H1 (cell line): ENCODE measurements around the gene CACNA1B. TPM values are rescaled to one million over a fixed set of nuclear protein-coding genes. Genes with fewer than 3 reads are reported as not detected.

ENCODE experiments used
- CTCF ChIA-PET: fragments of 300-600 bp; sonication (Branson Sonifier 250); formaldehyde crosslinking; loops from one replicate; lab custom pipeline; 2021; ENCODE audit not compliant: partially characterized antibody; lab: Charles Lee
- POLR2A ChIA-PET: fragments of 300-600 bp; sonication (Branson Sonifier 250); formaldehyde crosslinking; loops from one replicate; lab custom pipeline; 2021; ENCODE audit warnings: inconsistent platforms; ENCODE audit not compliant: partially characterized antibody; lab: Charles Lee
- DNase-seq, 2 experiments: peaks; one replicate each; pipeline versions ENCODE4 v3.0.0 to v3.0.0-alpha.2; 2010 to 2022; ENCODE audit warnings: low spot score in 2 of 2, low read depth in 1 of 2, mixed read lengths in 1 of 2
- FAIRE-seq: peaks from 2 replicates; lab custom pipeline; 2011; peaks lifted over from hg19 to GRCh38; lab: Jason Lieb, UNC
- H2AFZ ChIP-seq: 2 replicates; pipeline ENCODE4 v1.8.1; 2012; ENCODE audit warnings: low read length, inconsistent platforms
- H2AK5ac ChIP-seq: 2 replicates; pipeline ENCODE4 v1.6.1; 2013; ENCODE audit warnings: low read depth, low read length
- H2BK120ac ChIP-seq: replicated peaks from 2 replicates; pipeline ENCODE3; 2013; ENCODE audit warnings: low read depth, low read length, inconsistent platforms
- H2BK12ac ChIP-seq: 2 replicates; pipeline ENCODE4 v1.6.1; 2013; ENCODE audit warnings: low read depth, low read length
- H2BK15ac ChIP-seq: 2 replicates; pipeline ENCODE4 v1.6.1; 2013; ENCODE audit warnings: low read length
- H2BK20ac ChIP-seq: 2 replicates; pipeline ENCODE4 v1.6.1; 2013; ENCODE audit warnings: low read length
- H2BK5ac ChIP-seq: 2 replicates; pipeline ENCODE4 v1.6.1; 2013; ENCODE audit warnings: low read depth, low read length
- H3K14ac ChIP-seq: 2 replicates; pipeline ENCODE4 v1.6.1; 2013; ENCODE audit warnings: inconsistent platforms; ENCODE audit not compliant: insufficient read length
- H3K18ac ChIP-seq: 2 replicates; pipeline ENCODE4 v1.6.1; 2013; ENCODE audit warnings: low read length; ENCODE audit errors: extremely low read depth
- H3K23ac ChIP-seq: 2 replicates; pipeline ENCODE4 v1.6.1; 2013; ENCODE audit warnings: inconsistent platforms; ENCODE audit not compliant: insufficient read length
- H3K23me2 ChIP-seq: 2 replicates; pipeline ENCODE4 v1.6.1; 2013; ENCODE audit warnings: low read depth, low read length
- H3K27ac ChIP-seq: 2 replicates; pipeline ENCODE4 v1.6.1; 2011; ENCODE audit warnings: low read depth, low read length, inconsistent platforms
- H3K27me3 ChIP-seq, 4 experiments: replicated peaks in 1 of 4; 1 replicate in 1 of 4; 2 replicates in 3 of 4; pipeline versions ENCODE4 v1.6.1 to v1.8.1; 2011 to 2013; ENCODE audit warnings: low read length in 3 of 4, mild to moderate bottlenecking in 3 of 4, inconsistent platforms in 2 of 4, mixed read lengths in 2 of 4, moderate library complexity in 1 of 4; ENCODE audit not compliant: control insufficient read depth in 3 of 4, insufficient read depth in 3 of 4; ENCODE audit errors: extremely low read depth in 1 of 4
- H3K36me3 ChIP-seq, 4 experiments: 2 replicates each; pipeline versions ENCODE4 v1.6.1 to v1.8.1; 2011 to 2013; ENCODE audit warnings: mild to moderate bottlenecking in 4 of 4, low read length in 3 of 4, moderate library complexity in 2 of 4, control low read depth in 1 of 4, inconsistent platforms in 1 of 4; ENCODE audit not compliant: insufficient read depth in 4 of 4, control insufficient read depth in 2 of 4
- H3K4ac ChIP-seq: replicated peaks from 2 replicates; pipeline ENCODE3; 2013; ENCODE audit warnings: low read length, low read depth, mixed read lengths, inconsistent platforms; ENCODE audit not compliant: insufficient read length
- H3K4me1 ChIP-seq, 4 experiments: replicated peaks in 1 of 4; 1 replicate in 1 of 4; 2 replicates in 3 of 4; pipeline versions ENCODE4 v1.6.1 to v1.8.1; 2011 to 2013; ENCODE audit warnings: low read length in 3 of 4, inconsistent platforms in 2 of 4, mixed read lengths in 1 of 4; ENCODE audit not compliant: insufficient read depth in 4 of 4, control insufficient read depth in 3 of 4
- H3K4me2 ChIP-seq, 2 experiments: 2 replicates each; pipeline versions ENCODE4 v1.6.1 to v1.8.1; 2011 to 2013; ENCODE audit warnings: low read depth in 2 of 2, low read length in 2 of 2, control low read depth in 1 of 2, inconsistent platforms in 1 of 2, mild to moderate bottlenecking in 1 of 2; ENCODE audit not compliant: insufficient read depth in 1 of 2
- H3K4me3 ChIP-seq, 4 experiments: fragments of 200-600, 300-600 bp in 1 of 4; sonication (generic), shearing (Covaris generic), sonication (Bioruptor Twin) in 1 of 4; 2 replicates each; pipeline versions ENCODE4 v1.5.1 to v1.8.1; 2011 to 2016; ENCODE audit warnings: low read length in 4 of 4, low read depth in 3 of 4, control low read depth in 2 of 4, inconsistent platforms in 2 of 4, mild to moderate bottlenecking in 2 of 4, mixed read lengths in 1 of 4, moderate library complexity in 1 of 4; ENCODE audit not compliant: insufficient read depth in 2 of 4; ENCODE audit errors: extremely low read depth in 1 of 4
- H3K56ac ChIP-seq: replicated peaks from 2 replicates; pipeline ENCODE3; 2013; ENCODE audit warnings: low read depth, mild to moderate bottlenecking, mixed read lengths, low read length, inconsistent platforms; ENCODE audit not compliant: insufficient read length
- H3K79me1 ChIP-seq: 2 replicates; pipeline ENCODE4 v1.6.1; 2013; ENCODE audit warnings: low read depth, low read length, control low read depth
- H3K79me2 ChIP-seq, 2 experiments: 2 replicates each; pipeline versions ENCODE4 v1.6.1 to v1.8.1; 2012 to 2013; ENCODE audit warnings: low read length in 2 of 2, mild to moderate bottlenecking in 2 of 2, inconsistent platforms in 1 of 2; ENCODE audit not compliant: insufficient read depth in 2 of 2, control insufficient read depth in 1 of 2
- H3K9ac ChIP-seq, 4 experiments: replicated peaks in 1 of 4; 1 replicate in 1 of 4; 2 replicates in 3 of 4; pipeline versions ENCODE4 v1.6.1 to v1.8.1; 2011 to 2013; ENCODE audit warnings: low read depth in 3 of 4, low read length in 3 of 4, control low read depth in 2 of 4, mild to moderate bottlenecking in 2 of 4, moderate library complexity in 2 of 4, inconsistent platforms in 1 of 4; ENCODE audit errors: extremely low read depth in 1 of 4
- H3K9me3 ChIP-seq, 2 experiments: 2 replicates each; pipeline versions ENCODE4 v1.6.1 to v1.8.1; 2012 to 2013; ENCODE audit warnings: mild to moderate bottlenecking in 2 of 2, moderate library complexity in 2 of 2, control low read depth in 1 of 2, inconsistent platforms in 1 of 2, low read depth in 1 of 2, low read length in 1 of 2, mixed read lengths in 1 of 2; ENCODE audit not compliant: insufficient read depth in 2 of 2
- H4K20me1 ChIP-seq, 2 experiments: replicated peaks in 1 of 2; 2 replicates each; pipeline versions ENCODE3 to v1.8.1; 2011 to 2013; ENCODE audit warnings: inconsistent platforms in 2 of 2, low read length in 2 of 2, mild to moderate bottlenecking in 1 of 2; ENCODE audit not compliant: insufficient read depth in 2 of 2, control insufficient read depth in 1 of 2
- H4K5ac ChIP-seq: 2 replicates; pipeline ENCODE4 v1.6.1; 2013; ENCODE audit warnings: low read length, low read depth, mixed read lengths, inconsistent platforms; ENCODE audit not compliant: insufficient read length
- H4K8ac ChIP-seq: 2 replicates; pipeline ENCODE4 v1.8.0; 2013; ENCODE audit warnings: mild to moderate bottlenecking, moderate library complexity, low read length, inconsistent platforms; ENCODE audit not compliant: insufficient read depth; ENCODE audit errors: extremely low read depth
- H4K91ac ChIP-seq: replicated peaks from 2 replicates; pipeline ENCODE3; 2013; ENCODE audit warnings: low read length, mixed read lengths, inconsistent platforms; ENCODE audit not compliant: insufficient read length
- CREB1 ChIP-seq: IDR thresholded peaks from 2 replicates; pipeline ENCODE4 v1.6.1; 2012; ENCODE audit warnings: inconsistent platforms
- HDAC2 ChIP-seq, 2 experiments: fragments of 300-600 bp in 1 of 2; sonication (generic) in 1 of 2; IDR thresholded peaks; 2 replicates each; pipeline ENCODE4 v1.6.1; 2011 to 2012; ENCODE audit warnings: low read depth in 2 of 2, low read length in 2 of 2, mild to moderate bottlenecking in 2 of 2, moderate library complexity in 2 of 2, borderline replicate concordance in 1 of 2, inconsistent platforms in 1 of 2
- HDAC6 ChIP-seq: IDR thresholded peaks from one replicate; pipeline ENCODE4 v1.7.1; 2012; ENCODE audit warnings: low read depth, mild to moderate bottlenecking, inconsistent platforms, low read length, moderate library complexity
- JUND ChIP-seq: IDR thresholded peaks from 2 replicates; pipeline ENCODE4 v1.6.1; 2011; ENCODE audit warnings: mild to moderate bottlenecking, improper control_type of control experiment, low read length
- MAFK ChIP-seq: IDR thresholded peaks from 2 replicates; pipeline ENCODE4 v1.6.1; 2012; ENCODE audit warnings: low read depth, mild to moderate bottlenecking, improper control_type of control experiment, low read length
- POLR2A ChIP-seq, 2 experiments: IDR thresholded peaks; 1 replicate in 1 of 2; 2 replicates in 1 of 2; pipeline ENCODE4 v1.6.1; 2011; ENCODE audit warnings: low read depth in 2 of 2, low read length in 2 of 2, mild to moderate bottlenecking in 2 of 2; ENCODE audit errors: control extremely low read depth in 1 of 2
- RAD21 ChIP-seq, 2 experiments: IDR thresholded peaks in 1 of 2; conservative IDR thresholded peaks in 1 of 2; 2 replicates each; pipeline ENCODE4 v1.6.1; 2011; ENCODE audit warnings: low read depth in 2 of 2, low read length in 2 of 2, improper control_type of control experiment in 1 of 2, inconsistent platforms in 1 of 2, mild to moderate bottlenecking in 1 of 2, moderate library complexity in 1 of 2
- RXRA ChIP-seq: IDR thresholded peaks from 2 replicates; pipeline ENCODE4 v1.6.1; 2011; ENCODE audit warnings: low read depth, mild to moderate bottlenecking, low read length, moderate library complexity; ENCODE audit not compliant: insufficient read depth
- SIN3A ChIP-seq, 2 experiments: IDR thresholded peaks in 1 of 2; conservative IDR thresholded peaks in 1 of 2; 2 replicates each; pipeline ENCODE4 v1.6.1; 2011 to 2012; ENCODE audit warnings: low read length in 2 of 2, improper control_type of control experiment in 1 of 2, low read depth in 1 of 2, mild to moderate bottlenecking in 1 of 2
- SIRT6 ChIP-seq: IDR thresholded peaks from one replicate; pipeline ENCODE4 v1.7.1; 2012; ENCODE audit warnings: low read length, inconsistent platforms
- WGBS, 2 experiments: shearing (Covaris generic) in 1 of 2; methylation state at CpG; one replicate each; pipeline versions ENCODE4 v1.1.6 to v1.1.7; 2013 to 2015; ENCODE audit warnings: low lambda C conversion rate in 2 of 2, mixed read lengths in 2 of 2, inconsistent platforms in 1 of 2, low coverage in 1 of 2, missing lambda C conversion rate in 1 of 2; ENCODE audit not compliant: insufficient replicate concordance in 2 of 2, insufficient coverage in 1 of 2, insufficient read length in 1 of 2; ENCODE audit errors: extremely low coverage in 1 of 2, missing lambda C conversion rate in 1 of 2; 5-methylcytosine and 5-hydroxymethylcytosine counted together
- polyA plus RNA-seq, 7 experiments: library from polyadenylated mRNA; depleted of rRNA in 3 of 7; stranded (reverse) in 5 of 7; unstranded in 2 of 7; fragments of >200 nt in 5 of 7; fragments of 200-250 nt in 2 of 7; gene quantifications; 1 replicate in 5 of 7; 2 replicates in 1 of 7; 4 replicates in 1 of 7; pipeline versions ENCODE4 v1.2.1 to v1.2.3, GENCODE V29; 2011 to 2013; ENCODE audit warnings: missing spikeins in 2 of 7, mixed read lengths in 2 of 7
- total RNA-seq: library from RNA; stranded (reverse); fragmentation: NEBNext Ultra II Directional; extraction: Animal tissue kit (Norgen Biotek cat#: 25700); gene quantifications from 2 replicates; pipeline ENCODE4 v1.2.1, GENCODE V29; 2021
- TF ChIP-seq, protein P1 (sequence below): IDR thresholded peaks from 2 replicates; pipeline ENCODE4 v1.6.1; 2011; ENCODE audit warnings: low read length, improper control_type of control experiment
- TF ChIP-seq, protein P2 (sequence below): IDR thresholded peaks from 2 replicates; pipeline ENCODE4 v1.6.1; 2012; ENCODE audit warnings: inconsistent platforms

The CACNA1B gene
- total and polyA plus RNA-seq, 2 of the 8 experiments (the other 6 are each of a cell fraction or from before 2014, with no cell fraction given) = 1.5 to 5.7 TPM

DNA sequence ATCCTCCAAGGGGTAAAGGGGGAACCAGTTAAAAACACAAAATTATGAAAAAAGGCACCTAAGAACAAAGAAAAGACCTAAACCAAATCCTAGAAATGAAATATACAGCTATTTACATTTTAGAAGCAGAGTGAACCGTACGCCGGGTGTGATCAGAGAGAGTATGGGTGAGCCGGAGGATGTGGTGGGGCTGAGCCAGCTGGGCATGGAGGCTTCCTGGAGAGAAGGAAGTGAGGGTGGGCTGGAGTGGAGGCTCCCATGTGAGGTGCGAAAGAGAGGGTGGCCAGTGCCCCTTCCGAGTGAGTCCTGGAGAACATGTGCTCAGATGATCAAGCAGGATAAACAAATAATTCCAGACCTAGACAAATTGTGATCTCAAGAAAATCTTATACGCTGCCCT is 111.6 kb downstream of the CACNA1B start:
- no peak overlapping the region for H2BK5ac ChIP-seq
- ChIA-PET CTCF (interaction anchor here (0.5 to 1.3 kb wide), 2 partner anchors 21 to 166 kb away, joined by 3 to 5 read pairs; no protein-coding TSS in a partner anchor), POLR2A (no interaction called here)
- DNase-seq = peak in 1 of 2 experiments; percentile 8
- no peak overlapping the region for H2BK15ac ChIP-seq
- no peak for FAIRE-seq
- H3K27ac ChIP-seq = no peak overlapping the region
- no peak overlapping the region for H3K4ac ChIP-seq
- H2AK5ac ChIP-seq = no peak overlapping the region
- H3K79me2 ChIP-seq = no peaks in the 10 kb centered on the region
- no peaks in the 10 kb centered on the region for H3K4me1 ChIP-seq
- no peak overlapping the region for H3K56ac ChIP-seq
- no peaks in the 10 kb centered on the region for H4K20me1 ChIP-seq
- no peak overlapping the region for H3K9ac ChIP-seq
- H3K4me2 ChIP-seq = no peak overlapping the region
- H4K91ac ChIP-seq = no peak overlapping the region
- no peak overlapping the region for H2BK12ac ChIP-seq
- peaks cover 0 to 15% (median 3%) of the 10 kb centered on the region in 4 experiments; a peak in 3 of 8 replicates for H3K36me3 ChIP-seq
- no peak overlapping the region for H4K8ac ChIP-seq
- H3K4me3 ChIP-seq = no peak overlapping the region
- H4K5ac ChIP-seq = no peak overlapping the region
- H3K18ac ChIP-seq = no peak overlapping the region
- H3K14ac ChIP-seq = no peak overlapping the region
- no peaks in the 10 kb centered on the region for H3K23me2 ChIP-seq
- H2BK20ac ChIP-seq = no peak overlapping the region
- peaks cover 60 to 68% of the 10 kb centered on the region in 2 experiments for H3K9me3 ChIP-seq
- no peak overlapping the region for H2AFZ ChIP-seq
- no peak overlapping the region for H3K23ac ChIP-seq
- WGBS, 2 experiments = 84% methylated on average over 7 of the region's 7 CpGs; no CpG with 5 or more reads in 1 of the 2 experiments
- no peaks in the 10 kb centered on the region for H3K79me1 ChIP-seq
- no peaks in the 10 kb centered on the region; a peak in 1 of 7 replicates for H3K27me3 ChIP-seq
- no peak overlapping the region for H2BK120ac ChIP-seq
- TF ChIP-seq SIRT6 = no peak
- no peak for TF ChIP-seq HDAC6
- TF ChIP-seq SIN3A (conservative IDR thresholded peaks at IDR 0.05 in 1 of 2, IDR thresholded peaks at IDR 0.05 in 1 of 2; ENCODE audit: low read depth in 1 of 2, low read length in 2 of 2) = no peak
- TF ChIP-seq MAFK = no peak
- TF ChIP-seq, protein P1, sequence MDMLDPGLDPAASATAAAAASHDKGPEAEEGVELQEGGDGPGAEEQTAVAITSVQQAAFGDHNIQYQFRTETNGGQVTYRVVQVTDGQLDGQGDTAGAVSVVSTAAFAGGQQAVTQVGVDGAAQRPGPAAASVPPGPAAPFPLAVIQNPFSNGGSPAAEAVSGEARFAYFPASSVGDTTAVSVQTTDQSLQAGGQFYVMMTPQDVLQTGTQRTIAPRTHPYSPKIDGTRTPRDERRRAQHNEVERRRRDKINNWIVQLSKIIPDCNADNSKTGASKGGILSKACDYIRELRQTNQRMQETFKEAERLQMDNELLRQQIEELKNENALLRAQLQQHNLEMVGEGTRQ = no peak
- TF ChIP-seq HDAC2 (IDR thresholded peaks at IDR 0.05; ENCODE audit: borderline replicate concordance in 1 of 2, low read depth in 2 of 2, low read length in 2 of 2) = no peak
- TF ChIP-seq POLR2A (IDR thresholded peaks at IDR 0.05; ENCODE audit: control extremely low read depth in 1 of 2, low read depth in 2 of 2, low read length in 2 of 2) = no peak
- no peak for TF ChIP-seq RXRA
- no peak for TF ChIP-seq JUND
- TF ChIP-seq, protein P2, sequence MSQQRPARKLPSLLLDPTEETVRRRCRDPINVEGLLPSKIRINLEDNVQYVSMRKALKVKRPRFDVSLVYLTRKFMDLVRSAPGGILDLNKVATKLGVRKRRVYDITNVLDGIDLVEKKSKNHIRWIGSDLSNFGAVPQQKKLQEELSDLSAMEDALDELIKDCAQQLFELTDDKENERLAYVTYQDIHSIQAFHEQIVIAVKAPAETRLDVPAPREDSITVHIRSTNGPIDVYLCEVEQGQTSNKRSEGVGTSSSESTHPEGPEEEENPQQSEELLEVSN = no peak
- no peak for TF ChIP-seq RAD21 (IDR thresholded peaks at IDR 0.05 in 1 of 2, conservative IDR thresholded peaks at IDR 0.05 in 1 of 2; ENCODE audit: low read depth in 2 of 2, low read length in 2 of 2)
- no peak for TF ChIP-seq CREB1
